Left ventricle myocardium inferior (tissue), 1 donor: ENCODE data around the gene LCP1. TPM values are rescaled to one million over a fixed set of nuclear protein-coding genes. Genes with fewer than 3 reads are reported as not detected.
A peak's percentile ranks its signal among the peaks of the same experiment; 100 is the strongest.

Experiments
- DNase-seq: peaks from one replicate; pipeline ENCODE4 v3.0.0-alpha.2; 2020
- H3K27ac ChIP-seq: fragments of 200-600 bp; replicated peaks from 2 replicates; pipeline ENCODE4 v1.8.0; 2021
- H3K27me3 ChIP-seq: fragments of 200-600 bp; 2 replicates; pipeline ENCODE4 v1.8.0; 2021; ENCODE audit warnings: low read depth
- H3K36me3 ChIP-seq: fragments of 200-600 bp; 2 replicates; pipeline ENCODE4 v1.8.0; 2021
- H3K4me1 ChIP-seq: fragments of 200-600 bp; 2 replicates; pipeline ENCODE4 v1.8.0; 2021
- H3K4me3 ChIP-seq: fragments of 200-600 bp; 2 replicates; pipeline ENCODE4 v1.8.0; 2021; ENCODE audit warnings: mild to moderate bottlenecking, moderate library complexity
- H3K9me3 ChIP-seq: fragments of 200-600 bp; replicated peaks from 2 replicates; pipeline ENCODE4 v1.8.0; 2021
- CTCF ChIP-seq: fragments of 200-600 bp; IDR thresholded peaks from 2 replicates; pipeline ENCODE4 v1.8.0; 2021; ENCODE audit warnings: antibody characterized with exemption, mild to moderate bottlenecking, borderline replicate concordance
- intact Hi-C: fragments of 100-400 bp; cut with micrococcal nuclease; formaldehyde crosslinking; loops from one replicate; pipeline ENCODE4 v1.11.0; 2022
- total RNA-seq: library from RNA; stranded (reverse); fragmentation: NEBNext Ultra II Directional; extraction: Animal tissue kit (Norgen Biotek cat#: 25700); gene quantifications from one replicate; pipeline ENCODE4 v1.2.1, GENCODE V29; 2021
- donor health status: DM: no; HTN: yes; CAD: no; lungs with severe emphysema.

Gene LCP1
- total RNA-seq, 1 donor from 2014 or later, result 14.1 TPM

GRCh38 chr13:46173656-46174055 is 8.3 kb downstream of the LCP1 start:
- TF ChIP-seq CTCF, result no peak
- peaks cover 18% of the 10 kb centered on the region for H3K4me1 ChIP-seq
- H3K9me3 ChIP-seq, result no peaks in the 10 kb centered on the region
- no peak overlapping the region for H3K4me3 ChIP-seq
- intact Hi-C loops, result no loop called here
- no peak overlapping the region for H3K27ac ChIP-seq
- no peaks in the 10 kb centered on the region for H3K27me3 ChIP-seq
- DNase-seq, result no peak
- no peaks in the 10 kb centered on the region for H3K36me3 ChIP-seq

GRCh38 chr13:46172531-46172991 is 9.4 kb downstream of the LCP1 start:
- Histone ChIP-seq H3K4me1 (peaks cover 18% of the 10 kb centered on the region), H3K27ac (no peak overlapping the region), H3K9me3 (no peaks in the 10 kb centered on the region), H3K4me3 (no peak overlapping the region), H3K27me3 (peaks cover 11% of the 10 kb centered on the region), H3K36me3 (no peaks in the 10 kb centered on the region)
- no peak for TF ChIP-seq CTCF
- intact Hi-C loops, result no loop called here
- DNase-seq, result no peak

- Histone ChIP-seq H3K36me3 (no peaks in the 10 kb centered on the region), H3K27ac (peak overlapping the region; percentile 6), H3K4me3 (no peak overlapping the region), H3K9me3 (no peaks in the 10 kb centered on the region), H3K27me3 (peaks cover 18% of the 10 kb centered on the region), H3K4me1 (peaks cover 18% of the 10 kb centered on the region)
- intact Hi-C loops, result no loop called here
- no peak for TF ChIP-seq CTCF
- no peak for DNase-seq
Observed at GRCh38 chr13:46171739-46172138, 10.2 kb downstream of the LCP1 start.

GRCh38 chr13:46171217-46171616 is 10.8 kb downstream of the LCP1 start:
- H3K27me3 ChIP-seq, result peaks cover 18% of the 10 kb centered on the region
- no peak overlapping the region for H3K4me3 ChIP-seq
- H3K36me3 ChIP-seq, result no peaks in the 10 kb centered on the region
- H3K9me3 ChIP-seq, result no peaks in the 10 kb centered on the region
- intact Hi-C loops, result no loop called here
- peaks cover 18% of the 10 kb centered on the region for H3K4me1 ChIP-seq
- TF ChIP-seq CTCF, result no peak
- no peak for DNase-seq
- H3K27ac ChIP-seq, result peak overlapping the region; percentile 6

- peaks cover 18% of the 10 kb centered on the region for H3K27me3 ChIP-seq
- no peak for DNase-seq
- no peaks in the 10 kb centered on the region for H3K36me3 ChIP-seq
- no peak for TF ChIP-seq CTCF
- H3K27ac ChIP-seq, result peak overlapping the region; percentile 6
- peaks cover 18% of the 10 kb centered on the region for H3K4me1 ChIP-seq
- H3K9me3 ChIP-seq, result no peaks in the 10 kb centered on the region
- intact Hi-C loops, result no loop called here
- no peak overlapping the region for H3K4me3 ChIP-seq
Observed at GRCh38 chr13:46170687-46171086, 11.3 kb downstream of the LCP1 start.

- peaks cover 18% of the 10 kb centered on the region for H3K4me1 ChIP-seq
- DNase-seq, result no peak
- no peak overlapping the region for H3K4me3 ChIP-seq
- peaks cover 21% of the 10 kb centered on the region for H3K27me3 ChIP-seq
- H3K36me3 ChIP-seq, result no peaks in the 10 kb centered on the region
- no peak for TF ChIP-seq CTCF
- intact Hi-C loops, result no loop called here
- no peak overlapping the region for H3K27ac ChIP-seq
- no peaks in the 10 kb centered on the region for H3K9me3 ChIP-seq
Observed at GRCh38 chr13:46170268-46170667, 11.7 kb downstream of the LCP1 start.
